ENCODE results near the gene APBB1. TPM values are rescaled to one million over a fixed set of nuclear protein-coding genes. Genes with fewer than 3 reads are reported as not detected.
A peak's percentile ranks its signal among the peaks of the same experiment; 100 is the strongest.

APBB1 gene
- total and polyA plus RNA-seq, 10 of the 15 experiments (the other 5 are each of a cell fraction or from before 2014, with no cell fraction given), result 0.31 to 10.6 (median 5.4) TPM

DNA sequence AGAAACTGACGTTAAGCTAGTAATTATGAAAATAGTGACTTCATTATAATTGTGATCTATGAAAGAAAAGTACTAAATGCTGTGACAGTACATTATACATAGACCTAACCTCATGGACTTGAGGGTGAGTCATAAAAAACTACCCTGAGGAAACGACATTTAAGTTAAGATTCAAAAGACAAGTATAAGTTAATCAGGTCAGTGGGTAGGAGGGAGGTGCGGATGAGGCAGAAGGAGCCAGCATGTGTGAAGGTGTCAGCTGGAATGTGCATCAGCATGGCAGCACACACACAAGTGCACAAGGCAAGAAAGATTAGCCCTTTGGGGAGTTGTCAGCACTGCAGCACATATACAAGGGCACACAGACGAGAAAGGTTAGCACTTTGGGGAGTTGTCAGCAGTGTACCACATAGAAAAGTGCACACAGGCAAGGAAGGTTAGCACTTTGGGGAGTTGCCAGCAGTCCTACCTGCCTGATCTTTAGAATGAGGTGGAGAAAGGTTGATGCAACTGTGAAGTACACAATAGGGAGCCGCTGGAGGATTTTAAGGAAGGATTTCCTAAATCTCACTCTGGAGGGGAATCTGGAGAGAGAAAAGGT, 67.0 kb downstream of the APBB1 start (continued):
- no peak for TF ChIP-seq BCLAF1 (IDR thresholded peaks at IDR 0.05)
- TF ChIP-seq SMC3 (IDR thresholded peaks at IDR 0.05; ENCODE audit: borderline replicate concordance, low read length), result no peak
- TF ChIP-seq SREBF1 (IDR thresholded peaks at IDR 0.05; ENCODE audit: low read length), result no peak
- peak; percentile 29; the same call in 1 of the 2 replicates for TF ChIP-seq CREB1 (IDR thresholded peaks at IDR 0.05; ENCODE audit: low read depth)
- 0 out of 2 replicates have a peak, but pooled peaks have one; percentile 11 for TF ChIP-seq ATF7 (IDR thresholded peaks at IDR 0.05; ENCODE audit: low read depth)
- TF ChIP-seq TBL1XR1 (IDR thresholded peaks at IDR 0.05; ENCODE audit: low read depth, low read length), result no peak
- no peak for TF ChIP-seq SRF (IDR thresholded peaks at IDR 0.05; ENCODE audit: low read depth in 2 of 2, low read length in 2 of 2)
- TF ChIP-seq JUNB (IDR thresholded peaks at IDR 0.05), result peak; percentile 53
- TF ChIP-seq ZBTB4 (CRISPR knock-in tag; IDR thresholded peaks at IDR 0.05), result no peak

Data from GM12878 (cell line).